ENCODE data around the gene CPNE6.

DNA sequence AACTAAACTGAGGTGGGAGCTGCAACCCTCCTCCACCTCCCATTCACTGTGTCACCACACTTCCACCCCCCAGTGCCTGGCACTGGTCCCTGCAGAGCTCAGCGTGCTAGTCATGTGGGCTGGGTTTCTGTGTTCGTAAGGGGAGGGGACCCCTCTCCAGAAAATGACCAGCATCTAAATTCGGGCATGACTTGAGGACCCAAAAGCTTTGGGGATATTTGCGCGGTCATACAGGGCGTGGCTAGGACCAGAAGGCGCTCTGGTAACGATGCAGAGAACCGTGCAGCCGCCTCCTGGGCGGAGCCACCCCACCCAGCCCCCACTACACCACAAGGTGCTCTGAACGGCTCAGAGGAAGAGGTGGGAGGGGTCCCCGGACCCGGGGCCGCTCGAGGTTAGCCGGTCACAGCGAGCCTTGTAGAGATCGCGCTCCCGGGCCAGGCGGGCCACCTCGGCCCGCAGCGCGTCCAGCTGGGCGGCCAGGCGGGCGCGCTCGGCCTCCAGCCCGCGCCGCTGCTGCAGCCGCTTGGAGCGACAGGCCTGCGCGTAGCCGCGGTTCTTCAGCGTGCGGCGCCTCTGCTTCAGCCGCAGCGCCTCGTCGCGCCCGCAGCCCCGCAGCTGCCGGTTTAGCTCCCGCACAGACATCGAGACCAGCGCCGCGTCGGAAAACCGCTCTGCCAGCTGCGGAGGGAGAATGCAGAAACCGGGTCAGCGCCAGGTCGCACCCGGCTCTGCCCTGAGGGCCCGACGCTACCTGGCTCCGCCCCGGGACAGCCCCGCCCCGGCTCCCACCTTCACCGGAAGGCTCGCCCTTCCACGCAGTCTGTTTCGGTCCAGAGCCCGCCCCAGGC is 9.8 kb downstream of the CPNE6 start:
- TF ChIP-seq YY1 (IDR thresholded peaks at IDR 0.05; ENCODE audit: insufficient read depth, insufficient read length), result no peak
- no peak for TF ChIP-seq SUZ12 (IDR thresholded peaks at IDR 0.05; ENCODE audit: extremely low read depth, insufficient read depth, insufficient read length)
- no peak for TF ChIP-seq ZNF274 (IDR thresholded peaks at IDR 0.05; ENCODE audit: low read depth, low read length)

All from NT2/D1 (cell line).